ENCODE measurements around the gene FAM168A. TPM values are rescaled to one million over a fixed set of nuclear protein-coding genes. Genes with fewer than 3 reads are reported as not detected.
A peak's percentile ranks its signal among the peaks of the same experiment; 100 is the strongest.

The FAM168A gene
- total RNA-seq, 4 donors from 2014 or later = 17.7 to 40.1 (median 22.2) TPM

- Histone ChIP-seq H3K4me3 (no peak overlapping the region), H3K9me3 (no peaks in the 10 kb centered on the region), H3K36me3 (peaks cover 8% of the 10 kb centered on the region), H3K27me3 (no peaks in the 10 kb centered on the region), H3K4me1 (peaks cover 30% of the 10 kb centered on the region), H3K27ac (peak overlapping the region; percentile 68)
- DNase-seq (ENCODE audit: low spot score in 2 of 2) = no peak
- no peak for TF ChIP-seq EP300 (IDR thresholded peaks at IDR 0.05)
- no peak for TF ChIP-seq POLR2AphosphoS5 (IDR thresholded peaks at IDR 0.05)
- no peak for TF ChIP-seq POLR2A (IDR thresholded peaks at IDR 0.05)
- no peak for TF ChIP-seq CTCF (IDR thresholded peaks at IDR 0.05)
- 75% methylated on average over 4 of the region's 4 CpGs for WGBS
Measured at GRCh38 chr11:73415854-73416615, 181.9 kb downstream of the FAM168A start.

GRCh38 chr11:73414977-73415651 lies 182.8 kb downstream of the FAM168A start:
- Histone ChIP-seq H3K9me3 (no peaks in the 10 kb centered on the region), H3K4me1 (peaks cover 30% of the 10 kb centered on the region), H3K4me3 (no peak overlapping the region), H3K27me3 (no peaks in the 10 kb centered on the region), H3K27ac (peak overlapping the region; percentile 68), H3K36me3 (peaks cover 8% of the 10 kb centered on the region)
- no peak for TF ChIP-seq POLR2AphosphoS5 (IDR thresholded peaks at IDR 0.05)
- no peak for TF ChIP-seq POLR2A (IDR thresholded peaks at IDR 0.05)
- TF ChIP-seq EP300 (IDR thresholded peaks at IDR 0.05) = no peak
- no peak for TF ChIP-seq CTCF (IDR thresholded peaks at IDR 0.05)
- DNase-seq (ENCODE audit: low spot score in 2 of 2) = no peak
- 58% methylated on average over 1 of the region's 1 CpG for WGBS

GRCh38 chr11:73413256-73413655 lies 184.7 kb downstream of the FAM168A start:
- H3K27ac ChIP-seq = no peak overlapping the region
- H3K4me3 ChIP-seq = no peak overlapping the region
- DNase-seq (ENCODE audit: low spot score in 2 of 2) = no peak
- H3K4me1 ChIP-seq = peaks cover 30% of the 10 kb centered on the region
- no peaks in the 10 kb centered on the region for H3K9me3 ChIP-seq
- TF ChIP-seq POLR2A (IDR thresholded peaks at IDR 0.05) (no peak), POLR2AphosphoS5 (IDR thresholded peaks at IDR 0.05) (no peak), EP300 (IDR thresholded peaks at IDR 0.05) (no peak), CTCF (IDR thresholded peaks at IDR 0.05) (no peak)
- WGBS = 93% methylated on average over 2 of the region's 2 CpGs
- peaks cover 12% of the 10 kb centered on the region for H3K36me3 ChIP-seq
- H3K27me3 ChIP-seq = no peaks in the 10 kb centered on the region

GRCh38 chr11:73412308-73412707 lies 185.6 kb downstream of the FAM168A start:
- TF ChIP-seq POLR2A (IDR thresholded peaks at IDR 0.05) (no peak), EP300 (IDR thresholded peaks at IDR 0.05) (no peak), POLR2AphosphoS5 (IDR thresholded peaks at IDR 0.05) (no peak), CTCF (IDR thresholded peaks at IDR 0.05) (no peak)
- H3K27ac ChIP-seq = no peak overlapping the region
- H3K4me3 ChIP-seq = no peak overlapping the region
- no peaks in the 10 kb centered on the region for H3K27me3 ChIP-seq
- peaks cover 14% of the 10 kb centered on the region for H3K36me3 ChIP-seq
- 74% methylated on average over 3 of the region's 3 CpGs for WGBS
- DNase-seq (ENCODE audit: low spot score in 2 of 2) = no peak
- H3K4me1 ChIP-seq = peaks cover 30% of the 10 kb centered on the region
- no peaks in the 10 kb centered on the region for H3K9me3 ChIP-seq

- Histone ChIP-seq H3K4me1 (peaks cover 18% of the 10 kb centered on the region), H3K4me3 (no peak overlapping the region), H3K27ac (no peak overlapping the region), H3K9me3 (no peaks in the 10 kb centered on the region), H3K36me3 (peaks cover 23% of the 10 kb centered on the region), H3K27me3 (no peaks in the 10 kb centered on the region)
- WGBS = 100% methylated on average over 2 of the region's 2 CpGs
- no peak for DNase-seq (ENCODE audit: low spot score in 2 of 2)
- TF ChIP-seq CTCF (IDR thresholded peaks at IDR 0.05) = no peak
- no peak for TF ChIP-seq POLR2A (IDR thresholded peaks at IDR 0.05)
- no peak for TF ChIP-seq POLR2AphosphoS5 (IDR thresholded peaks at IDR 0.05)
- no peak for TF ChIP-seq EP300 (IDR thresholded peaks at IDR 0.05)
Measured at GRCh38 chr11:73411031-73411430, 186.9 kb downstream of the FAM168A start.
